SU-DHL-6 (cell line): ENCODE results near the gene PPP1R7.

Experiments used
- H2AFZ ChIP-seq: fragments of 200-600 bp; sonication (generic); 2 replicates; pipeline ENCODE4 v1.6.1; 2014; ENCODE audit warnings: low read depth, mild to moderate bottlenecking, moderate library complexity, mixed read lengths, antibody characterized with exemption, low read length; ENCODE audit not compliant: severe bottlenecking
- H3F3A ChIP-seq: fragments of 200-600 bp; shearing (Covaris generic); 2 replicates; pipeline ENCODE4 v1.6.0; 2016; ENCODE audit warnings: antibody characterized with exemption, mild to moderate bottlenecking; ENCODE audit not compliant: insufficient read depth
- H3K27ac ChIP-seq: fragments of 200-600 bp; sonication (generic); 2 replicates; pipeline ENCODE4 v1.5.1; 2016; ENCODE audit warnings: low read depth, mild to moderate bottlenecking, low read length, moderate library complexity, mixed read lengths
- H3K27me3 ChIP-seq: fragments of 200-600 bp; sonication (generic), shearing (Covaris generic); 2 replicates; pipeline ENCODE4 v1.6.0; 2014; ENCODE audit warnings: mild to moderate bottlenecking, low read length
- H3K36me3 ChIP-seq: fragments of 200-600 bp; sonication (generic); 2 replicates; pipeline ENCODE4 v1.6.1; 2014; ENCODE audit warnings: mild to moderate bottlenecking, low read length, mixed read lengths
- H3K4me2 ChIP-seq: fragments of 300-600, 200-600 bp; shearing (Covaris generic), sonication (generic); 2 replicates; pipeline ENCODE4 v1.6.0; 2014; ENCODE audit warnings: low read length, low read depth, mild to moderate bottlenecking; ENCODE audit not compliant: poor library complexity, severe bottlenecking
- H3K4me3 ChIP-seq: fragments of 200-600 bp; sonication (generic); 2 replicates; pipeline ENCODE4 v1.5.1; 2014; ENCODE audit warnings: antibody characterized with exemption, low read length, mild to moderate bottlenecking, mixed read lengths; ENCODE audit not compliant: insufficient read depth, poor library complexity, severe bottlenecking
- H3K79me2 ChIP-seq: fragments of 200-600 bp; sonication (generic); 2 replicates; pipeline ENCODE4 v1.6.1; 2014; ENCODE audit warnings: mild to moderate bottlenecking, low read length, moderate library complexity; ENCODE audit not compliant: insufficient read depth
- H3K9ac ChIP-seq: fragments of 200-600 bp; sonication (generic); 2 replicates; pipeline ENCODE4 v1.7.0; 2014; ENCODE audit warnings: mild to moderate bottlenecking, low read length
- H3K9me2 ChIP-seq: fragments of 200-600 bp; sonication (generic); replicated peaks from 2 replicates; pipeline ENCODE4 v1.6.1; 2014; ENCODE audit warnings: low read length; ENCODE audit not compliant: insufficient read depth
- H3K9me3 ChIP-seq: fragments of 200-600 bp; sonication (generic); 2 replicates; pipeline ENCODE4 v1.6.1; 2014; ENCODE audit warnings: low read length, mixed read lengths; ENCODE audit not compliant: insufficient read depth
- H4K20me1 ChIP-seq: fragments of 200-600 bp; sonication (generic); 2 replicates; pipeline ENCODE4 v1.6.1; 2014; ENCODE audit warnings: low read depth, mild to moderate bottlenecking, antibody characterized with exemption, low read length, moderate library complexity, mixed read lengths
- CTCF ChIP-seq: fragments of 200-600 bp; sonication (generic); IDR thresholded peaks from one replicate; pipeline ENCODE4 v1.5.1; 2017; ENCODE audit warnings: antibody characterized with exemption, mild to moderate bottlenecking, low read length, moderate library complexity; ENCODE audit not compliant: insufficient read depth, poor library complexity, severe bottlenecking
- EZH2phosphoT487 ChIP-seq: fragments of 200-600 bp; sonication (generic), shearing (Covaris generic); conservative IDR thresholded peaks from 2 replicates; pipeline ENCODE4 v1.6.1; 2018; ENCODE audit warnings: mild to moderate bottlenecking, antibody characterized with exemption, low read length, moderate library complexity, mixed read lengths

The PPP1R7 gene

GRCh38 chr2:241213041-241213440 is 62.8 kb downstream of the PPP1R7 start:
- H3F3A ChIP-seq: no peaks in the 10 kb centered on the region
- TF ChIP-seq EZH2phosphoT487 (no peak), CTCF (no peak)
- no peaks in the 10 kb centered on the region for H3K9me3 ChIP-seq
- H3K27me3 ChIP-seq: no peaks in the 10 kb centered on the region
- no peaks in the 10 kb centered on the region for H3K9me2 ChIP-seq
- no peak overlapping the region for H3K4me3 ChIP-seq
- H3K79me2 ChIP-seq: no peaks in the 10 kb centered on the region
- H3K27ac ChIP-seq: no peak overlapping the region
- H3K36me3 ChIP-seq: no peaks in the 10 kb centered on the region
- no peak overlapping the region for H2AFZ ChIP-seq
- H3K9ac ChIP-seq: no peak overlapping the region
- no peaks in the 10 kb centered on the region for H4K20me1 ChIP-seq
- H3K4me2 ChIP-seq: no peak overlapping the region

DNA sequence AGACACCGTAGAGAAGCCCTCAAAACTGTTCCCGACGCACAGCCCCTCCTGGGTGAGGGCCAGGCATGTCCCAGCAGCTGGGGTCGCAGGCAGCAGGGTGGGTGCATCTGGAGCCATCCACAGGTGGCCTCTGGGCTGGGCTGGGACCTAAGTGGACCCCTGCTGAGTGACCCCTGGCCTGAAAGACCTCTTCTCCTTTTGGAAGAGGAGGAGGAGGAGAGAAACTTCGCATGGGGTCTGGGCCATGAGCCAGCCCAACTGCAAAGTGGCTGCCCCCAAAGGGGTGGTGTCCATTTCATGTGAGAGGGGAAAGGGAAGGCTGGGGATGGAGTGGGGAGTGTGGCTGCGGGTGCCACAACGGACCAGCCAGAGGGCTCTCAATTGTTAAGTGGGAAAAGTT is 63.3 kb downstream of the PPP1R7 start:
- no peaks in the 10 kb centered on the region for H3K27me3 ChIP-seq
- H3K4me2 ChIP-seq: no peak overlapping the region
- H3K9me2 ChIP-seq: no peaks in the 10 kb centered on the region
- no peaks in the 10 kb centered on the region for H3K9me3 ChIP-seq
- no peak overlapping the region for H3K9ac ChIP-seq
- H3K79me2 ChIP-seq: no peaks in the 10 kb centered on the region
- 0 out of 2 replicates have a peak, but pooled peaks cover 1% of the 10 kb centered on the region for H3F3A ChIP-seq
- H2AFZ ChIP-seq: no peak overlapping the region
- TF ChIP-seq CTCF (no peak), EZH2phosphoT487 (no peak)
- H4K20me1 ChIP-seq: no peaks in the 10 kb centered on the region
- no peak overlapping the region for H3K27ac ChIP-seq
- no peaks in the 10 kb centered on the region for H3K36me3 ChIP-seq
- H3K4me3 ChIP-seq: no peak overlapping the region

DNA sequence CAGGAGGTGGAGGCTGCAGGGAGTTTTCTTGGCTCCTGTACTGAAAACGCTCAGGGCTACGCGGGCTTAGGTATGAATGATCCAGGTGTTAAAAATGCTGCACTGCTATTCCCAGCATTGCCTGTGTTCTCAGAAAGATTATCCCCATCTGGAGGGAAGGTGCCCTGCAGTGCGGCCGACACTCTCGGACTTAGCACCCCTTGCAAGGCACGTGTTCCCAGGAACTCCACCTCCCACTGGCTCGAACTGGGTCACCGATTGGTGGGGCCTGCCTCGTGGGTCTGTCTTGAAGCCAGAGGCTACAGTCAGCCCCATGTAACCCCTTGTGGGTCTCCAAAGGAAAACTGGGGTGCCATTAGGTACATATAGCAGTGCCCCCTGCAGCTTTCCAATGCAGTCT is 63.9 kb downstream of the PPP1R7 start:
- no peaks in the 10 kb centered on the region for H3K9me3 ChIP-seq
- no peaks in the 10 kb centered on the region for H3K27me3 ChIP-seq
- H3K36me3 ChIP-seq: no peaks in the 10 kb centered on the region
- no peaks in the 10 kb centered on the region for H4K20me1 ChIP-seq
- no peak overlapping the region for H3K27ac ChIP-seq
- H3K79me2 ChIP-seq: no peaks in the 10 kb centered on the region
- no peak overlapping the region for H3K4me3 ChIP-seq
- TF ChIP-seq EZH2phosphoT487 (no peak), CTCF (no peak)
- H3K4me2 ChIP-seq: no peak overlapping the region
- H2AFZ ChIP-seq: no peak overlapping the region
- 0 out of 2 replicates have a peak, but pooled peaks cover 3% of the 10 kb centered on the region for H3F3A ChIP-seq
- no peaks in the 10 kb centered on the region for H3K9me2 ChIP-seq
- H3K9ac ChIP-seq: no peak overlapping the region

DNA sequence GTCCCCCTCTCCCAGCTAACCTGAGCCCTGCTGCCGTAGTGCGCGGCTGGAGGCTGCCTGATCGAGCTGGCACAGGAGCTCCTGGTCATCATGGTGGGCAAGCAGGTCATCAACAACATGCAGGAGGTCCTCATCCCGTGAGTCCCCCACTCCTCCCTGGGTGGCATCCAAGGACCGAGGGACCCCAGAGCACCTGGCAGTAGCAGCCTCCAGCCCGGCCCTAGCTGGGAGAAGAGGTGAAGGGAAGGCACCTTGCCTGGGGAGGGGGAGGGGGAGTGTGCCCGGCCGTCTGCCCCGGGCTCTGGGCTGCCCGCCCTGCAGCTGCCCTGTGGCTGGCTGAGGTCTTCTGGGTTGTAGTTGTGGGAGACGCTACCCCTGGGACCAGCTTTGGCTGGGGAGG is 64.5 kb downstream of the PPP1R7 start:
- TF ChIP-seq EZH2phosphoT487 (no peak), CTCF (no peak)
- H2AFZ ChIP-seq: no peak overlapping the region

More for the DNA sequence above, 64.5 kb downstream of the PPP1R7 start:
- no peak overlapping the region for H3K9ac ChIP-seq
- H3K4me2 ChIP-seq: no peak overlapping the region
- H3K4me3 ChIP-seq: no peak overlapping the region
- H3K36me3 ChIP-seq: no peaks in the 10 kb centered on the region
- H3K9me2 ChIP-seq: no peaks in the 10 kb centered on the region
- H3K9me3 ChIP-seq: no peaks in the 10 kb centered on the region
- no peak overlapping the region for H3K27ac ChIP-seq
- 0 out of 2 replicates have a peak, but pooled peaks cover 3% of the 10 kb centered on the region for H3F3A ChIP-seq
- H3K79me2 ChIP-seq: no peaks in the 10 kb centered on the region
- no peaks in the 10 kb centered on the region for H3K27me3 ChIP-seq
- H4K20me1 ChIP-seq: no peaks in the 10 kb centered on the region
